HG03060 (cell line): ENCODE results near the gene NOD2.

Experiments
- ATAC-seq: cut with Tn5 transposase; IDR thresholded peaks from one replicate; pipeline ENCODE4 v1.9.1; 2021; ENCODE audit warnings: low read depth, moderate number of reproducible peaks; ENCODE audit not compliant: unreplicated experiment

The NOD2 gene

GRCh38 chr16:50692999-50693781, at the start of gene NOD2:
Gene NOD2, plus strand, starts transcription at chr16:50693606. Its CDS starts 5,890 bp downstream, at chr16:50699496.
- no peak for ATAC-seq

GRCh38 chr16:50644245-50644644, 49.2 kb upstream of the NOD2 start:
- ATAC-seq = no peak

GRCh38 chr16:50644729-50645128, 48.7 kb upstream of the NOD2 start:
- ATAC-seq = no peak

GRCh38 chr16:50645563-50646220, 47.7 kb upstream of the NOD2 start:
- no peak for ATAC-seq

- ATAC-seq = no peak
Observed at GRCh38 chr16:50646345-50646744, 47.1 kb upstream of the NOD2 start.

GRCh38 chr16:50651835-50652438, 41.5 kb upstream of the NOD2 start:
- ATAC-seq = no peak

GRCh38 chr16:50652836-50653425, 40.5 kb upstream of the NOD2 start:
- no peak for ATAC-seq

GRCh38 chr16:50653633-50654519, 39.5 kb upstream of the NOD2 start:
- ATAC-seq = no peak

GRCh38 chr16:50655558-50656055, 37.8 kb upstream of the NOD2 start:
- no peak for ATAC-seq

GRCh38 chr16:50657241-50657640, 36.2 kb upstream of the NOD2 start:
- no peak for ATAC-seq

- ATAC-seq = no peak
Observed at GRCh38 chr16:50659806-50660205, 33.6 kb upstream of the NOD2 start.

- no peak for ATAC-seq
Observed at GRCh38 chr16:50662306-50662940, 31.0 kb upstream of the NOD2 start.

- no peak for ATAC-seq
Observed at GRCh38 chr16:50664270-50664669, 29.1 kb upstream of the NOD2 start.

- ATAC-seq = no peak
Observed at GRCh38 chr16:50665128-50665878, 28.1 kb upstream of the NOD2 start.

- ATAC-seq = peak; percentile 82
Observed at GRCh38 chr16:50666658-50667496, 26.5 kb upstream of the NOD2 start.

GRCh38 chr16:50667497-50668367, 25.7 kb upstream of the NOD2 start:
- ATAC-seq = no peak

- no peak for ATAC-seq
Observed at GRCh38 chr16:50668368-50669008, 24.9 kb upstream of the NOD2 start.
